HT-29 (cell line): Measurements from ENCODE around the gene CBFA2T2. TPM values are rescaled to one million over a fixed set of nuclear protein-coding genes. Genes with fewer than 3 reads are reported as not detected.
"Not testable (repeated sequence)": the region's sequence is repeated elsewhere in the genome, so short reads cannot be mapped to it uniquely, and the experiment has no call there.

ENCODE experiments used
- DNase-seq: peaks from one replicate; pipeline ENCODE4 v3.0.0-alpha.2; 2015; ENCODE audit warnings: low spot score
- total RNA-seq: library from RNA; depleted of rRNA; stranded (reverse); fragments of >200 nt; shearing (Covaris generic); gene quantifications from 2 replicates; pipeline ENCODE4 v1.2.3, GENCODE V29; 2014; rRNA removed

Gene CBFA2T2
- total RNA-seq, 1 experiment from 2014 or later = 9.6 TPM

DNA sequence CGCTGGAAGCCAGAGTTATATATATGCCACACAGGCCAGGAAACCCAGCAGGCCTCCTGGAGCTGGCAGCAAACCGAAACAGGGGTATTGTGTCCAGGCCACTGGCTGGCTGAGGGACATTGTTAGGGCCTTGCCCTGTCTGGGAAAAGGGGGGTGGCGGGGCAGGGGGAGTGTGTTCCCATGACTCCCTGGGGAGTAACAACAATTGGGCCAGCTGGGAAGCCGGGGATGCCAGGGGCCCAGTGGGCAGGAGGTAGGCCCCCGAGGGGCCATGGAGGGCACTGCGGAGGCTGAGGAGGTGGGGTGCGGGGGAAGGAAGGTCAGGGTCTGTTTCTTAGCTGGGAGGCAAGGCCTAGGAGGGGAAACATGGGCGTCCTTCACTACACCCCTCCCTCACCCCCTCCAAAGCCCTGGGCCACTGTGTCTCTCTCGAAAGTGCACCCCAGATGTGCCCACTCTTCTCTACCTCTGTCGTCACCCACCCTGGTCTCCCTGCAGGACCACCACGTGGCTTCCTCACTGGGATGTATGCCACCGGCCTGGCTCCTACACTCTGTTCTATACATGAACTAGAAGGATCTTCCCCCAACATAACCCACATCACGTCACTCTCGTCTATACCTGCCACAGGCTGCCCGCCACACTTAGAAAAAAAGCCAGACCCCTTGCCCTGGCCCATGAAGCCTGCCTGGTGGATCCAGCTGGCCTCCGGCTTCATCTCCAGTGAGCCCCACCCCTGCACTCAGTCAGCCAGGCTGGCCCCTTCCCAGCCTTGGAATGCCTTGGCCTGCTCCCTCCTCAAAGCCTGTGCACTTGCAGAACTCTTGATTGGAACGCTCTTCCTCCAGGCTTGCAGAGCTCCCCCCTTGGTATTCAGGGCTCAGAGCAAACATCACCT lies 204.1 kb downstream of the CBFA2T2 start:
- DNase-seq = no peak

DNA sequence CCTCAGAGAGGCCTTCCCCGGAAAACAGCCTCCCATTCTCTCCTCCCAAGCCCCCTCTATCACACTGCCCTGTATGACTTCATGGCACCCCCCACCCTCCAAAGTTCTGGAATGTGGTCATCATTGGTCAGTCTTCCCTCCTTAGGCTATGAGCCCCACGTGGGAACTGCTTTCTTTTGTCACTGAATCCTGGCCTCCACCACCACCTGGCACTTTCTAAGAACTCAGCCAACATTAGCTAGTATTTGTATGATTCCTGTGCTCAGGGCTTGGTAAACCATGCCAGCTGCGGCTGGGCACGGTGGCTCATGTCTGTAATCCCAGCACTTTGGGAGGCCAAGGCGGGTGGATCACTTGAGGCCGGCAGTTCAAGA lies 204.7 kb downstream of the CBFA2T2 start:
- DNase-seq = no peak

DNA sequence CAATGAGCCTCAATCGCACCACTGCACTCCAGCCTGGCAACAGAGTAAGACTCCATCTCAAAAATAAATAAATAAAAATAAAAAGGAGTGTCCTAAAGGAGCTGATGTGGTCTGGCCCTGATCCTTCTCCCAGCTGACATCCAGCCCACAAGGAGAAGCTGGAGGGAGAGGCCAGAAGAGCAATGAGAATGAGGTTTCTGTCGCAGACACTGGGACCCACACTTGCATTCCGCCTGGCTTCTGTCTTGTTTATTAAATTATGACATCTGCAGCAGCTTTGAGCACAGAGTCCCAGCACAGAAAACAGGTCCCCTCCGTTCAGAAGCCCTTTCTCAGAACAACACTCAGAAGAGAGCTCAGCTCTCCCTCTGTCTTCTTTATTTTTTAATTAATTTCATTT lies 206.6 kb downstream of the CBFA2T2 start:
- no peak for DNase-seq

DNA sequence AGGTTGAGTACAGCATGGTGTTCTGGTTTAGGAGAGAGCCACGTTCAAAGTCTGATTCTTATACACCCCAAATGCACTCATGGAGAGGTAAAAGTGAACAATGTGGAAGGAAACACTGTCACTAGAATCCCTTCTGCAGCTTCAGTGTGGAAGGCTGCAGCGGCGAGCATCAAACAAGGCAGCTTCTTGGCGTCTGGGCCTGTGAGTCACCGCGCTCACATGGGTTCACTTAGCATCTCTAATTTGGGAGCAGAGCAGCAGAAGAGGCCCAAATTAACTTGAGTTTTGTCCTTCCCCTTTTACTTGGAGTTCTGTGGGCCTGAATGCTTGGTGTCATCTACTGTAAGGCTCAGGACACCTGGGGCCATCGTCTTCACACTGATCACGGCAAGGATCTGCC lies 207.2 kb downstream of the CBFA2T2 start:
- DNase-seq = no peak

GRCh38 chr20:33698966-33699365 lies 209.1 kb downstream of the CBFA2T2 start:
- not testable (repeated sequence) for DNase-seq

Other genes starting within 250 kb of the CBFA2T2 start
- gene BPIFB1, start 206.9 kb upstream of the CBFA2T2 start, total RNA-seq = not detected in 2 replicates
- 34.4 and 39.3 TPM in 2 replicates for gene CDK5RAP1, start 88.6 kb upstream of the CBFA2T2 start, total RNA-seq
- gene SNTA1, start 46.3 kb upstream of the CBFA2T2 start, total RNA-seq = 0.42 and 1.2 TPM in 2 replicates
- 0.15 TPM in 1 of 2 replicates, not detected in the other for gene C20orf144, start 172.2 kb downstream of the CBFA2T2 start, total RNA-seq
- 16.5 and 18.5 TPM in 2 replicates for gene ACTL10, start 176.8 kb downstream of the CBFA2T2 start, total RNA-seq
- 63.5 and 65.9 TPM in 2 replicates for gene NECAB3, start 184.3 kb downstream of the CBFA2T2 start, total RNA-seq
- gene E2F1, start 196.3 kb downstream of the CBFA2T2 start, total RNA-seq = 86.2 and 98.9 TPM in 2 replicates
- 14.5 and 28.1 TPM in 2 replicates for gene PXMP4, start 230.2 kb downstream of the CBFA2T2 start, total RNA-seq
- gene ZNF341, start 241.9 kb downstream of the CBFA2T2 start, total RNA-seq = 4.3 and 5.4 TPM in 2 replicates